Stomach smooth muscle (tissue), 2 donors: ENCODE measurements around the gene CYP2J2.
"Not testable (repeated sequence)": the region's sequence is repeated elsewhere in the genome, so short reads cannot be mapped to it uniquely, and the experiment has no call there.

Experiments used
- H3K27ac ChIP-seq: one replicate; pipeline ENCODE4 v1.7.0; 2013; ENCODE audit warnings: mild to moderate bottlenecking, low read length, inconsistent platforms
- H3K27me3 ChIP-seq, 2 donors: one replicate each; pipeline ENCODE4 v1.7.0; 2013; ENCODE audit warnings: low read length in 2 of 2; ENCODE audit not compliant: insufficient read depth in 2 of 2, control insufficient read depth in 1 of 2
- H3K36me3 ChIP-seq, 2 donors: one replicate each; pipeline ENCODE4 v1.7.0; 2013; ENCODE audit warnings: low read length in 2 of 2; ENCODE audit not compliant: control insufficient read depth in 2 of 2, insufficient read depth in 2 of 2
- H3K4me1 ChIP-seq: one replicate; pipeline ENCODE4 v1.7.0; 2013; ENCODE audit warnings: low read length; ENCODE audit not compliant: control insufficient read depth, insufficient read depth
- H3K4me3 ChIP-seq, 2 donors: one replicate each; pipeline ENCODE4 v1.7.0; 2013; ENCODE audit warnings: low read length in 2 of 2
- H3K9ac ChIP-seq, 2 donors: one replicate each; pipeline ENCODE4 v1.7.0; 2013; ENCODE audit warnings: low read length in 2 of 2, mild to moderate bottlenecking in 1 of 2
- H3K9me3 ChIP-seq, 2 donors: one replicate each; pipeline ENCODE4 v1.7.0; 2013; ENCODE audit warnings: low read length in 2 of 2; ENCODE audit not compliant: control insufficient read depth in 2 of 2
- donor health status: healthy.
- donor health status: Pancreatic carcinoma.

The CYP2J2 gene

DNA sequence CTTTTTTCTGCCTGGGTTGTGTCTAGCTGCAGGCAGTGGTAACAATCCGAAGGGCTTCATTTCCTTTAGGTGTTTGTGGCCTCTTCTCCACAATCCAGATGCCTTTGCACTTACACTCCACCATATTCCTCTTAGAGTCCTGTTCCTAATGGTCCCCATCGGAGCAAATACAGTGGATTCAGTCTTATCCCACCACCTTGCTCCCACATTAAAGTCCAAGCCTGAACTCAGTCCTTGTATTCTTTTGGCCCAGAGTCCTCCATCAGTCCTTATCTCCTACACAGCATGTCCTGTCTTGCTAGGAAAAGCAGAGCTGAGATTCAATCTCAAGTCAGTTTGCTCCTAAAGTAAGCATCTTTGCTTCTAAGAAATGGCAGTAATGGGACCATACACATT, 8.8 kb downstream of the CYP2J2 start:
- Histone ChIP-seq H3K27me3 (no peaks in the 10 kb centered on the region), H3K9ac (no peak overlapping the region), H3K4me3 (no peak overlapping the region), H3K9me3 (no peaks in the 10 kb centered on the region), H3K4me1 (no peaks in the 10 kb centered on the region), H3K36me3 (no peaks in the 10 kb centered on the region), H3K27ac (no peak overlapping the region)

- Histone ChIP-seq H3K9ac (no peak overlapping the region), H3K4me3 (no peak overlapping the region), H3K27ac (no peak overlapping the region)
Observed at GRCh38 chr1:59917026-59917784, 9.4 kb downstream of the CYP2J2 start.

DNA sequence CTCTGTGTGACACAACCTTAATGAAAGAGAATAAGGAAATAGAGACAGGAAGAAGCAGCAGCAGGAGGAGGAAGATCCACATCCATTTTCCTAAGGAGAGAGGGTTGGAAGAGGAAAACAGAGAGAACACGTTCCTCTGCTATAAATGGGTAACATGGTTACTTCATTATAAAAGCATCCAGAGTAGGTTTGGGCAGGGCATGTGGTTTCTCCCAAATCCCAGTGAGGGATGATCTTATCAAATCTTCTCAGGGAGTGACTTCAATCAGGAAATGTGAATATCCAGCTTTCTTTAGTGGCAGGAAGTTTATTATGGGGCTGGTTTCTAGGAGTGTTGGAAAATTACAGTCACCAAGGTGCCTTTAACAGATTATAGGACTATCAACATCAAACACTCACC, 11.1 kb downstream of the CYP2J2 start:
- Histone ChIP-seq H3K4me1 (no peaks in the 10 kb centered on the region), H3K27me3 (peaks cover 0 to 2% of the 10 kb centered on the region in 2 donors), H3K27ac (no peak overlapping the region), H3K36me3 (no peaks in the 10 kb centered on the region), H3K9me3 (no peaks in the 10 kb centered on the region), H3K9ac (no peak overlapping the region), H3K4me3 (no peak overlapping the region)

More at GRCh38 chr1:59917026-59917784, 9.4 kb downstream of the CYP2J2 start:
- no peaks in the 10 kb centered on the region for H3K27me3 ChIP-seq
- H3K36me3 ChIP-seq, result no peaks in the 10 kb centered on the region
- H3K4me1 ChIP-seq, result no peaks in the 10 kb centered on the region
- H3K9me3 ChIP-seq, result no peaks in the 10 kb centered on the region

GRCh38 chr1:59914791-59915286, 11.7 kb downstream of the CYP2J2 start:
- H3K4me3 ChIP-seq, H3K27ac ChIP-seq, H3K27me3 ChIP-seq, H3K36me3 ChIP-seq, H3K9me3 ChIP-seq, H3K9ac ChIP-seq, H3K4me1 ChIP-seq: not testable (repeated sequence)

- H3K4me1 ChIP-seq, result no peaks in the 10 kb centered on the region
- no peaks in the 10 kb centered on the region for H3K36me3 ChIP-seq
- peaks cover 0 to 2% of the 10 kb centered on the region in 2 donors for H3K27me3 ChIP-seq
- no peak overlapping the region for H3K4me3 ChIP-seq
- H3K9ac ChIP-seq, result no peak overlapping the region
- no peaks in the 10 kb centered on the region for H3K9me3 ChIP-seq
- H3K27ac ChIP-seq, result no peak overlapping the region
Observed at GRCh38 chr1:59908682-59909081, 17.9 kb downstream of the CYP2J2 start.

GRCh38 chr1:59908084-59908483, 18.5 kb downstream of the CYP2J2 start:
- H3K4me3 ChIP-seq, result no peak overlapping the region
- no peak overlapping the region for H3K9ac ChIP-seq
- no peaks in the 10 kb centered on the region for H3K36me3 ChIP-seq
- H3K27me3 ChIP-seq, result peaks cover 0 to 2% of the 10 kb centered on the region in 2 donors
- no peaks in the 10 kb centered on the region for H3K9me3 ChIP-seq
- H3K27ac ChIP-seq, result no peak overlapping the region
- H3K4me1 ChIP-seq, result no peaks in the 10 kb centered on the region

GRCh38 chr1:59906931-59907330, 19.6 kb downstream of the CYP2J2 start:
- H3K9me3 ChIP-seq, result no peaks in the 10 kb centered on the region
- no peaks in the 10 kb centered on the region for H3K4me1 ChIP-seq
- H3K36me3 ChIP-seq, result no peaks in the 10 kb centered on the region
- H3K27ac ChIP-seq, result no peak overlapping the region
- H3K4me3 ChIP-seq, result no peak overlapping the region
- H3K27me3 ChIP-seq, result peaks cover 0 to 2% of the 10 kb centered on the region in 2 donors
- H3K9ac ChIP-seq, result no peak overlapping the region

- Histone ChIP-seq H3K4me3 (no peak overlapping the region), H3K9ac (no peak overlapping the region), H3K4me1 (no peaks in the 10 kb centered on the region), H3K27me3 (no peaks in the 10 kb centered on the region), H3K36me3 (no peaks in the 10 kb centered on the region), H3K27ac (no peak overlapping the region), H3K9me3 (no peaks in the 10 kb centered on the region)
Observed at GRCh38 chr1:59903141-59903754, 23.3 kb downstream of the CYP2J2 start.

GRCh38 chr1:59901770-59902388, 24.7 kb downstream of the CYP2J2 start:
- Histone ChIP-seq H3K36me3 (no peaks in the 10 kb centered on the region), H3K9me3 (no peaks in the 10 kb centered on the region), H3K4me3 (no peak overlapping the region), H3K9ac (no peak overlapping the region), H3K27me3 (no peaks in the 10 kb centered on the region), H3K4me1 (no peaks in the 10 kb centered on the region), H3K27ac (no peak overlapping the region)

DNA sequence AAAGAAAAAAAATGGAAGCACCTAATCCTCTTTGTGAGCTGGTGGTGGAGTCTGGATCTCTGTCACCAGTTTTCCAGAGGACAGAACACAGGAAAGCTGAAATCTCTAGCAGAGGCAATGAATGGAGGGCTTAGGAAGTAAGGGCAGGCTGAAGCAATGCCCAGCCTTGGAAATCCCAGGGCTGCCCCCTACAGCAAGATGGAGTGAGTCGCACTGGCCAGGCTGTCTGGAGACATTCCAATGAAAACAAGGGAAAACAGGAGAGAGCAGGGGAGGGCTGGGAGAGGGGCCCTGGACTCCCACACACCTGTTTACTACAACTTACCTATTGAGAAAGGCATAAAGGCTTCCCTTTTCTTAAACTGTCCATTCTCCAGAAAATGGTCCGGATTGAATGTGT, 25.9 kb downstream of the CYP2J2 start:
- no peaks in the 10 kb centered on the region for H3K36me3 ChIP-seq
- no peaks in the 10 kb centered on the region for H3K27me3 ChIP-seq
- H3K9me3 ChIP-seq, result no peaks in the 10 kb centered on the region
- H3K9ac ChIP-seq, result no peak overlapping the region
- no peaks in the 10 kb centered on the region for H3K4me1 ChIP-seq
- no peak overlapping the region for H3K4me3 ChIP-seq
- H3K27ac ChIP-seq, result no peak overlapping the region

- Histone ChIP-seq H3K9me3 (no peaks in the 10 kb centered on the region), H3K4me3 (no peak overlapping the region), H3K27me3 (no peaks in the 10 kb centered on the region), H3K27ac (no peak overlapping the region), H3K9ac (no peak overlapping the region), H3K36me3 (no peaks in the 10 kb centered on the region), H3K4me1 (no peaks in the 10 kb centered on the region)
Observed at GRCh38 chr1:59898927-59899326, 27.6 kb downstream of the CYP2J2 start.
